Endothelial cell (in vitro differentiated cells): ENCODE data around the gene ADGRA1. TPM values are rescaled to one million over a fixed set of nuclear protein-coding genes. Genes with fewer than 3 reads are reported as not detected.

Experiments used
- DNase-seq: peaks from one replicate; pipeline ENCODE4 v3.0.0; 2021; ENCODE audit warnings: low spot score
- H3K27ac Mint-ChIP-seq: one replicate; pipeline ENCODE4 v1.8.0; 2021; ENCODE audit warnings: mixed read lengths, inconsistent platforms; ENCODE audit not compliant: unreplicated experiment
- H3K27me3 Mint-ChIP-seq: one replicate; pipeline ENCODE4 v1.8.0; 2021; ENCODE audit warnings: mild to moderate bottlenecking, moderate library complexity, mixed read lengths, inconsistent platforms; ENCODE audit not compliant: unreplicated experiment
- H3K36me3 Mint-ChIP-seq: one replicate; pipeline ENCODE4 v1.8.0; 2021; ENCODE audit warnings: mild to moderate bottlenecking, low read depth, mixed read lengths, inconsistent platforms; ENCODE audit not compliant: unreplicated experiment
- H3K4me1 Mint-ChIP-seq: one replicate; pipeline ENCODE4 v1.8.0; 2021; ENCODE audit warnings: mild to moderate bottlenecking, mixed read lengths, inconsistent platforms; ENCODE audit not compliant: unreplicated experiment
- H3K4me3 Mint-ChIP-seq: one replicate; pipeline ENCODE4 v1.8.0; 2021; ENCODE audit warnings: mild to moderate bottlenecking, mixed read lengths, inconsistent platforms; ENCODE audit not compliant: unreplicated experiment
- H3K9me3 Mint-ChIP-seq: one replicate; pipeline ENCODE4 v1.8.0; 2021; ENCODE audit warnings: mixed read lengths, inconsistent platforms; ENCODE audit not compliant: unreplicated experiment
- total RNA-seq: library from RNA; stranded (reverse); fragmentation: NEBNext Ultra II Directional; extraction: Animal tissue kit (Norgen Biotek cat#: 25700); gene quantifications from one replicate; pipeline ENCODE4 v1.2.1, GENCODE V29; 2021; ENCODE audit not compliant: unreplicated experiment
- TF ChIP-seq, protein P1 (sequence below): fragments of 200-600 bp; sonication (generic); IDR thresholded peaks from one replicate; pipeline ENCODE4 v1.5.0; 2021; ENCODE audit warnings: antibody characterized with exemption; ENCODE audit not compliant: unreplicated experiment

The ADGRA1 gene
- total RNA-seq, 1 donor from 2014 or later: not detected

DNA sequence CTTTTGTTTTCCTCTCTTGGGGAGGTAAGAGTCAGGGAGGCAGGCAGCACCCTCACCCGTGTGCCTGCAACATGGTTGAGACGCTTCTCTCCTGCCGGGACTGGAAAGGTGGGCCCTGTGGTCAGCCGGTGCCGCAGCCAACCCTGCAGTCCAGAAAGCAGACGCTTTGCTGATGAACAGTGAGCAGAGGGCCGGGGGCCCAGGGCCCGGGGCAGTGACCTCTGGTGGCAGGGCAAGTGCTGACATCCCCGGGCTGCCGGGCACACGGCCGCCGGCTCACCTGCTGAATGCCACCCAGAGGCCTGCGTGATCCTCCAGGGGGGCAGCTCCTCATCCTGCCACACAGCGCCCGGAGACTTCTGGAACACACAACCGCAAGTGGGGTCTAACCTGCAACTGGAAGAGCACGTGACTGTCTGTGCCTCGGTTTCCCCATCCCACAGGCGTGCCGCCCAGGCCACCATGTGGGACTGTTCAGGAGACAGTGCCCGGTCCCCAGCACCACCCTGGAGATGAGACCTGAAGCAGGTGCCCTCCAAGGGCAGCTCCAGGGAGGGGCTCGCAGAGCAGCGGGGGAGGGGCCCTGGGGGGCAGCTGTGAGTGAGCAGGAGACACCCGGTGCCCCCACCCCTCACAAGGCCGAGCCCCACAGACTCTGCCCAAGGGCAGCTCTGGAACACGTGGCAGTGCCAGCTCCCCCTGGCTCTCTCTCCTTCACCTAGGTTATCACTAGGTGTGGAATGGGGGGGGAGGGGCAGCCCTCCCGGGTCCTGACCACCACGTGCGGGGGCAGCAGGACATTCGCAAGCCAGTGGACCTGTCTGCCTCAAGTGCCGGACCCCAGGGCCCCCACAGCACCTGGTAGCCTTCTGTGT is 2.2 kb upstream of the ADGRA1 start:
- Mint-ChIP-seq H3K4me3 (no peak overlapping the region), H3K27ac (peak overlapping the region; percentile 84), H3K36me3 (peaks cover 3% of the 10 kb centered on the region), H3K4me1 (peaks cover 3% of the 10 kb centered on the region), H3K9me3 (no peaks in the 10 kb centered on the region), H3K27me3 (peaks cover 16% of the 10 kb centered on the region)
- TF ChIP-seq, protein P1, sequence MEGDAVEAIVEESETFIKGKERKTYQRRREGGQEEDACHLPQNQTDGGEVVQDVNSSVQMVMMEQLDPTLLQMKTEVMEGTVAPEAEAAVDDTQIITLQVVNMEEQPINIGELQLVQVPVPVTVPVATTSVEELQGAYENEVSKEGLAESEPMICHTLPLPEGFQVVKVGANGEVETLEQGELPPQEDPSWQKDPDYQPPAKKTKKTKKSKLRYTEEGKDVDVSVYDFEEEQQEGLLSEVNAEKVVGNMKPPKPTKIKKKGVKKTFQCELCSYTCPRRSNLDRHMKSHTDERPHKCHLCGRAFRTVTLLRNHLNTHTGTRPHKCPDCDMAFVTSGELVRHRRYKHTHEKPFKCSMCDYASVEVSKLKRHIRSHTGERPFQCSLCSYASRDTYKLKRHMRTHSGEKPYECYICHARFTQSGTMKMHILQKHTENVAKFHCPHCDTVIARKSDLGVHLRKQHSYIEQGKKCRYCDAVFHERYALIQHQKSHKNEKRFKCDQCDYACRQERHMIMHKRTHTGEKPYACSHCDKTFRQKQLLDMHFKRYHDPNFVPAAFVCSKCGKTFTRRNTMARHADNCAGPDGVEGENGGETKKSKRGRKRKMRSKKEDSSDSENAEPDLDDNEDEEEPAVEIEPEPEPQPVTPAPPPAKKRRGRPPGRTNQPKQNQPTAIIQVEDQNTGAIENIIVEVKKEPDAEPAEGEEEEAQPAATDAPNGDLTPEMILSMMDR: no peak
- no peak for DNase-seq

DNA sequence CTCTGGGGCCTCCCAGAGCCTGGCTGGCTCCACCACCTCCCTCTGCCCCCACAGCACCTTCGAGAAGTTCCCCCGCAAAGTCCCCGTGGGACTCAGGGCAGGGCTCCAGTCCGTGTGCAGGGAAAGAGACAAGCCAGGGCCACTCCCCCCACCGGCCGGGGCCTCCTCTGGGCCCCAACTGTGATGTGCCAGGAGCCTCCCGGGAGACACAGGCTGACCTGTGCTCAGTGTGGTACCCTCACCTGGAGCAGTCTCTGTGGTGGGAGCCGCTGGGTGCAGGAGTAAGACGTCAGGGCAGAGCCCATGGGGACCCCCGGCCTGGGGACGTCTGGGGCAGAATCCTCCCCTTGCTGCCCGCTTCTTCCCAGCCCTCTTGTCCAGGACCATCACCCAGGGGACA is 1.5 kb upstream of the ADGRA1 start:
- TF ChIP-seq, protein P1: no peak

DNA sequence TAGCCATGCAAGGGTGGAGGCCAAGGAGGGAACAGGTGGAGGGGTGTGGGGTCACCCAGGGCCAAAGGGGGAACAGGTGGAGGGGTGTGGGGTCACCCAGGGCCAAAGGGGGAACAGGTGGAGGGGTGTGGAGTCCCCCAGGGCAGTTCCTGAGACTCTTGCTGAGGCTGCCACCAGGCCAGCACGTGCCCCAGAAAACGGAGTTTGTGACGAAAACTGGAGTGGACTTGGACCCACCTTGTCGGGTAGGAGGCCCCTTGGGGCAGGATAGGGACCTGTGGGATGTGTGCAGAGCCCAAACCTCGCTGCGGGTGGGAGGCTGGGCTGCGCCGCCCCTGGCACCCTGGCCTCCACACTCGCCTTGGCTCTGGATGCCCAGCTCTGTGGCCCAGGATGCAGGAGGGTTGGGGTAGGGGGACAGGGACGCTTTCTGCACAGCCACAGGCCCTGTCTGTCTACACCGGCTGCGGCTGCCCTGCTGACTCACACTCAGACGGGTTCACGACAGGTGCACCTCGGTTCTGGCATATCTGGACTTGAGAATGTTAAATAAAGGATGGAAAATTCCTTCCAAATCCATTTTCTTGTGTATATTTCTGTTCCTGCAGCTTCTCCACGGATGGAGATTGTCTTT is 562 bp upstream of the ADGRA1 start:
- H3K4me3 Mint-ChIP-seq: no peak overlapping the region
- TF ChIP-seq, protein P1: no peak
- no peaks in the 10 kb centered on the region for H3K9me3 Mint-ChIP-seq
- H3K4me1 Mint-ChIP-seq: peaks cover 3% of the 10 kb centered on the region
- no peak overlapping the region for H3K27ac Mint-ChIP-seq
- DNase-seq: no peak
- H3K27me3 Mint-ChIP-seq: peaks cover 18% of the 10 kb centered on the region
- peaks cover 4% of the 10 kb centered on the region for H3K36me3 Mint-ChIP-seq

More for the DNA sequence above, 1.5 kb upstream of the ADGRA1 start:
- Mint-ChIP-seq H3K9me3 (no peaks in the 10 kb centered on the region), H3K4me3 (no peak overlapping the region), H3K27ac (no peak overlapping the region), H3K4me1 (peaks cover 3% of the 10 kb centered on the region), H3K27me3 (peaks cover 17% of the 10 kb centered on the region), H3K36me3 (peaks cover 3% of the 10 kb centered on the region)
- no peak for DNase-seq

DNA sequence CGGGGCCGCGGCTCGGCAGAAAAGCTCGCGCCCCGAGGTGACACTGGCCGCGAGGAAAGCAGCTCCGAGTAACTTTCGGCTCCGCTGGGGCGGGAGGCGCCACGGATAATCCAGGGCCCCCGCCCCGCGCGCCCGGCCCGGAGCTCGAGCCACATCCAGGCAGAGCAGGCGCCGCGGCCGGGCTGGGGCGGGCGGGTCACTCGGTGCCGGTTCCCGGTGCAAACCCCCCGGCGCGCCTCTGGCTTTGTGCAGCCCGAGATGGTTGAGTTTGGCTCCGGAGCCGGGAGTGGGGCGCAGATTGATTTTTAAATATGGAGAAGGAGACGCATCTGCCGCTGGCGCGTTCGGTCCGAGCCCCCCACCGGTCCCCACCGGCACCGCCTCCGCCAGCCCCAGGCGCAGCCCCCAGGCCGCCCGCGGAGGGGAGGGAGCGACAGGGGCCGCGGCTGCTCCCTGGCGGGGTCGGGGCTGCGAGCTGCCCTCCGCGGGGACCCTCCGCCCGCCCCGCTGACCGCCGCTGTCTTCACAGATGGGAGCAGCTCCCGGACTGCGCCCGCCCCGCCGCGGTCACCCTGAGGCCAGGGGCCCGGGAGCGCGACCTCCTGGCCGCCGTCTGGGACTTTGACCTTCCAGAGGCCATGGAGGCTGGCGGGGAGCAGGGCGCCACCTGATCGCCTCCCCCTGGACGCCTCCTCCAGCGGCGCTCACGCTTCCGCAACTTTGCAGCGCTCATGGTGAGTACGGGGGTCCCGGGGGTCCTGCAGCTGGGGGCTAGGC is 643 bp downstream of the ADGRA1 start:
- H3K27ac Mint-ChIP-seq: no peak overlapping the region

More for the DNA sequence above, 643 bp downstream of the ADGRA1 start:
- H3K4me1 Mint-ChIP-seq: peaks cover 3% of the 10 kb centered on the region
- peaks cover 21% of the 10 kb centered on the region for H3K27me3 Mint-ChIP-seq
- no peak for DNase-seq
- TF ChIP-seq, protein P1: no peak
- no peak overlapping the region for H3K4me3 Mint-ChIP-seq
- peaks cover 4% of the 10 kb centered on the region for H3K9me3 Mint-ChIP-seq
- peaks cover 8% of the 10 kb centered on the region for H3K36me3 Mint-ChIP-seq
